GM23338 (cell line): Measurements from ENCODE around the gene KCNQ5. TPM values are rescaled to one million over a fixed set of nuclear protein-coding genes. Genes with fewer than 3 reads are reported as not detected.

ENCODE experiments used
- ATAC-seq: fragments of 200-7000 bp; cut with Tn5 transposase; 3 replicates; pipeline ENCODE4 v1.9.1; 2020
- DNase-seq: peaks from one replicate; pipeline ENCODE4 v3.0.0-alpha.2; 2015; ENCODE audit warnings: low spot score
- H2AFZ ChIP-seq: fragments of 200-600 bp; sonication (generic); 2 replicates; pipeline ENCODE4 v1.8.0; 2016; ENCODE audit warnings: antibody characterized with exemption, mild to moderate bottlenecking, moderate library complexity
- H3F3A ChIP-seq: fragments of 200-600 bp; sonication (generic); replicated peaks from 2 replicates; pipeline ENCODE4 v1.8.0; 2017; ENCODE audit warnings: antibody characterized with exemption, mixed run types, low read depth
- H3K27ac ChIP-seq: fragments of 200-600 bp; sonication (generic); 2 replicates; pipeline ENCODE4 v1.6.1; 2016; ENCODE audit warnings: low read depth
- H3K27me3 ChIP-seq: fragments of 200-600 bp; sonication (generic); 2 replicates; pipeline ENCODE4 v1.8.0; 2016; ENCODE audit warnings: mild to moderate bottlenecking, mixed run types, moderate library complexity; ENCODE audit not compliant: insufficient read depth
- H3K36me3 ChIP-seq: fragments of 200-600 bp; sonication (generic); 2 replicates; pipeline ENCODE4 v1.8.0; 2016; ENCODE audit warnings: mild to moderate bottlenecking; ENCODE audit not compliant: insufficient read depth
- H3K4me1 ChIP-seq: fragments of 200-600 bp; sonication (generic); 2 replicates; pipeline ENCODE4 v1.8.0; 2016; ENCODE audit warnings: mild to moderate bottlenecking, moderate library complexity; ENCODE audit not compliant: insufficient read depth
- H3K4me2 ChIP-seq: fragments of 200-600 bp; sonication (generic); 2 replicates; pipeline ENCODE4 v1.7.1; 2017; ENCODE audit warnings: mixed run types
- H3K4me3 ChIP-seq: fragments of 200-600 bp; sonication (generic); 2 replicates; pipeline ENCODE4 v1.6.1; 2016; ENCODE audit warnings: mixed run types
- H3K79me2 ChIP-seq: fragments of 200-600 bp; sonication (generic); replicated peaks from 2 replicates; pipeline ENCODE4 v1.8.0; 2017; ENCODE audit warnings: mild to moderate bottlenecking; ENCODE audit not compliant: insufficient read depth
- H3K9me2 ChIP-seq: fragments of 200-600 bp; sonication (generic); 2 replicates; pipeline ENCODE4 v1.8.0; 2017; ENCODE audit not compliant: insufficient read depth
- H4K20me1 ChIP-seq: fragments of 200-600 bp; sonication (generic); replicated peaks from 2 replicates; pipeline ENCODE4 v1.8.0; 2017; ENCODE audit warnings: mild to moderate bottlenecking; ENCODE audit not compliant: insufficient read depth
- H3K27ac Mint-ChIP-seq: 2 replicates; pipeline ENCODE4 v1.8.0; 2020; ENCODE audit warnings: inconsistent platforms, mild to moderate bottlenecking, moderate library complexity, mixed read lengths
- H3K27me3 Mint-ChIP-seq: 3 replicates; pipeline ENCODE4 v1.8.0; 2022; ENCODE audit warnings: low read depth, mild to moderate bottlenecking, moderate library complexity, mixed read lengths, inconsistent platforms; ENCODE audit not compliant: insufficient read depth, poor library complexity
- H3K36me3 Mint-ChIP-seq: 3 replicates; pipeline ENCODE4 v1.8.0; 2021; ENCODE audit warnings: low read depth, mild to moderate bottlenecking, inconsistent platforms, moderate library complexity, mixed read lengths
- H3K4me1 Mint-ChIP-seq: 3 replicates; pipeline ENCODE4 v1.8.0; 2020; ENCODE audit warnings: mild to moderate bottlenecking, inconsistent platforms, mixed read lengths
- H3K4me3 Mint-ChIP-seq: 3 replicates; pipeline ENCODE4 v1.8.0; 2021; ENCODE audit warnings: moderate library complexity, mild to moderate bottlenecking, inconsistent platforms, mixed read lengths
- H3K9me3 Mint-ChIP-seq: 3 replicates; pipeline ENCODE4 v1.8.0; 2020; ENCODE audit warnings: moderate library complexity, mild to moderate bottlenecking, inconsistent platforms, mixed read lengths
- EZH2 ChIP-seq: fragments of 200-600 bp; sonication (generic); IDR thresholded peaks from one replicate; pipeline ENCODE4 v1.8.0; 2017; ENCODE audit warnings: antibody characterized with exemption, mild to moderate bottlenecking, low read depth; ENCODE audit not compliant: unreplicated experiment
- EZH2phosphoT487 ChIP-seq: fragments of 200-600 bp; sonication (generic); IDR thresholded peaks from one replicate; pipeline ENCODE4 v1.8.1; 2018; ENCODE audit warnings: antibody characterized with exemption; ENCODE audit not compliant: unreplicated experiment
- JUNB ChIP-seq: IDR thresholded peaks from one replicate; pipeline ENCODE4 v1.6.1; 2016; ENCODE audit warnings: antibody characterized with exemption; ENCODE audit not compliant: unreplicated experiment
- POLR2AphosphoS5 ChIP-seq: IDR thresholded peaks from 2 replicates; pipeline ENCODE4 v1.6.1; 2016; ENCODE audit warnings: antibody characterized with exemption, low read depth
- ZNF114 ChIP-seq: fragments of 250-450 bp; sonication (Bioruptor Pico); IDR thresholded peaks from 2 replicates; pipeline ENCODE4 v1.5.0; 2020; ENCODE audit warnings: mild to moderate bottlenecking, moderate library complexity
- ZNF331 ChIP-seq: fragments of 250-450 bp; sonication (Bioruptor Pico); IDR thresholded peaks from 2 replicates; pipeline ENCODE4 v1.5.0; 2020; ENCODE audit warnings: low read depth, mild to moderate bottlenecking, moderate library complexity
- polyA plus RNA-seq: library from polyadenylated mRNA; unstranded; fragments of >200 nt; fragmentation: Nextera tagmentation; extraction: Ambion mirVana; gene quantifications from 2 replicates; pipeline ENCODE4 v1.2.1, GENCODE V29; 2016
- total RNA-seq: library from RNA; depleted of rRNA; stranded (reverse); fragments of >200 nt; shearing (Covaris generic); gene quantifications from 2 replicates; pipeline ENCODE4 v1.2.3, GENCODE V29; 2014
- TF ChIP-seq, protein P1 (sequence below): IDR thresholded peaks from one replicate; pipeline ENCODE4 v1.6.1; 2018; ENCODE audit warnings: antibody characterized with exemption; ENCODE audit not compliant: unreplicated experiment
- TF ChIP-seq, protein P2 (sequence below): IDR thresholded peaks from 2 replicates; pipeline ENCODE4 v1.6.1; 2016; ENCODE audit warnings: antibody characterized with exemption
- TF ChIP-seq, protein P3 (sequence below): fragments of 250-450 bp; sonication (Bioruptor Pico); IDR thresholded peaks from 2 replicates; pipeline ENCODE4 v1.5.0; 2020; ENCODE audit warnings: mild to moderate bottlenecking, moderate library complexity

The KCNQ5 gene
- total and polyA plus RNA-seq, 2 experiments from 2014 or later = 0.68 to 0.87 TPM

DNA sequence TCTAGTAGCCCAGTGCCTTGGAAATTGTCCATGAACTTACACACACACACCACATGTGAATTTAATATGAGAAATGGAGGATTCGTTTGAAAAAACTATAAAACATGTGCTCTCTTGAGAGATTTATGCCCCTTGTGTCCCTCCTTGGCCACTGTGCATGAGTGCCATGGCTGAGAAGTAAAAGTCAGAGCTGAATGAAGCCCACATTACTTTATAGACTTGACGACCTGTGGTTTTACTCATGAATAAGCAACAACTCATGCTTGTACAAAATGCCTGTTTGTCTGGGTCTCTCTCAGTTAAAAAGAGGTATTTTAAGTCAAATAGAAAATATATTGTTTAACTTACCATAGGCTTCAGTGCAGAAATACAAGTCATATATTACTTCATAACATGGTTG lies 102.7 kb downstream of the KCNQ5 start (continued):
- TF ChIP-seq, protein P1, sequence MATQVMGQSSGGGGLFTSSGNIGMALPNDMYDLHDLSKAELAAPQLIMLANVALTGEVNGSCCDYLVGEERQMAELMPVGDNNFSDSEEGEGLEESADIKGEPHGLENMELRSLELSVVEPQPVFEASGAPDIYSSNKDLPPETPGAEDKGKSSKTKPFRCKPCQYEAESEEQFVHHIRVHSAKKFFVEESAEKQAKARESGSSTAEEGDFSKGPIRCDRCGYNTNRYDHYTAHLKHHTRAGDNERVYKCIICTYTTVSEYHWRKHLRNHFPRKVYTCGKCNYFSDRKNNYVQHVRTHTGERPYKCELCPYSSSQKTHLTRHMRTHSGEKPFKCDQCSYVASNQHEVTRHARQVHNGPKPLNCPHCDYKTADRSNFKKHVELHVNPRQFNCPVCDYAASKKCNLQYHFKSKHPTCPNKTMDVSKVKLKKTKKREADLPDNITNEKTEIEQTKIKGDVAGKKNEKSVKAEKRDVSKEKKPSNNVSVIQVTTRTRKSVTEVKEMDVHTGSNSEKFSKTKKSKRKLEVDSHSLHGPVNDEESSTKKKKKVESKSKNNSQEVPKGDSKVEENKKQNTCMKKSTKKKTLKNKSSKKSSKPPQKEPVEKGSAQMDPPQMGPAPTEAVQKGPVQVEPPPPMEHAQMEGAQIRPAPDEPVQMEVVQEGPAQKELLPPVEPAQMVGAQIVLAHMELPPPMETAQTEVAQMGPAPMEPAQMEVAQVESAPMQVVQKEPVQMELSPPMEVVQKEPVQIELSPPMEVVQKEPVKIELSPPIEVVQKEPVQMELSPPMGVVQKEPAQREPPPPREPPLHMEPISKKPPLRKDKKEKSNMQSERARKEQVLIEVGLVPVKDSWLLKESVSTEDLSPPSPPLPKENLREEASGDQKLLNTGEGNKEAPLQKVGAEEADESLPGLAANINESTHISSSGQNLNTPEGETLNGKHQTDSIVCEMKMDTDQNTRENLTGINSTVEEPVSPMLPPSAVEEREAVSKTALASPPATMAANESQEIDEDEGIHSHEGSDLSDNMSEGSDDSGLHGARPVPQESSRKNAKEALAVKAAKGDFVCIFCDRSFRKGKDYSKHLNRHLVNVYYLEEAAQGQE = no peak

DNA sequence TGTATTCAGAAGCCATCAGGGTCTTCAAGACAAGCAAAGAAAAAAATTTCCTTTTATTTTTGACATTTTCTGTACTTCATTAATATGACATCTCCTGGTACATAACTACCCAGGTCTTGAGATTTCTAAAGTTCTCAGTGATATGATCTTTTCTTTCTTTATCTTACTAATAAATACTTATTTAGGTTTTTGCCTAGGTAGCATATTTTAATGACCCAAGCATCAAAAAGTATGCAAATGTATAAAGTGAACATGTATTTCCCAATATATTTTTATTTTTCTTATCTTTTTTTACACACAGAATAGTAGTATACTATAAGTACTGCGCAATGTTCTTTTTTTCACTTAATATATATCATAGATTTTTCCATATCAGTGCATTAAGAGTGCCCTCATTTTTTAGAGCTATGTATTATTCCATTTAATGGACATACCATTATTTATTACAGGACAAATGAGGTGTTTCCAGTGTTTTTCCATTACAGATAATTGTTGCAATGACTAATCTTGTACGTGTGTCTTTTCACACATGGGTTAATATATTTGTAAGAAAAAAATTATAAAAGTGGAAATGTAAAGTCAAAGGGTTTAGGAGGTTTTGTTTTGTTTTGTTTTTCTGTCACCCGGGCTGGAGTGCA lies 107.0 kb downstream of the KCNQ5 start:
- H3K27ac ChIP-seq = no peak overlapping the region
- DNase-seq = no peak
- no peaks in the 10 kb centered on the region for H3K4me1 ChIP-seq
- Mint-ChIP-seq H3K9me3 (no peaks in the 10 kb centered on the region; the same call in 2 of the 3 replicates), H3K27ac (no peak overlapping the region), H3K36me3 (no peaks in the 10 kb centered on the region), H3K4me3 (no peak overlapping the region), H3K27me3 (peaks cover 2% of the 10 kb centered on the region), H3K4me1 (no peaks in the 10 kb centered on the region)
- H3K9me2 ChIP-seq = no peaks in the 10 kb centered on the region
- no peaks in the 10 kb centered on the region for H3K79me2 ChIP-seq
- H3K4me3 ChIP-seq = no peak overlapping the region
- H3F3A ChIP-seq = no peaks in the 10 kb centered on the region
- H3K27me3 ChIP-seq = no peaks in the 10 kb centered on the region
- TF ChIP-seq POLR2AphosphoS5 = no peak
- TF ChIP-seq, protein P2, sequence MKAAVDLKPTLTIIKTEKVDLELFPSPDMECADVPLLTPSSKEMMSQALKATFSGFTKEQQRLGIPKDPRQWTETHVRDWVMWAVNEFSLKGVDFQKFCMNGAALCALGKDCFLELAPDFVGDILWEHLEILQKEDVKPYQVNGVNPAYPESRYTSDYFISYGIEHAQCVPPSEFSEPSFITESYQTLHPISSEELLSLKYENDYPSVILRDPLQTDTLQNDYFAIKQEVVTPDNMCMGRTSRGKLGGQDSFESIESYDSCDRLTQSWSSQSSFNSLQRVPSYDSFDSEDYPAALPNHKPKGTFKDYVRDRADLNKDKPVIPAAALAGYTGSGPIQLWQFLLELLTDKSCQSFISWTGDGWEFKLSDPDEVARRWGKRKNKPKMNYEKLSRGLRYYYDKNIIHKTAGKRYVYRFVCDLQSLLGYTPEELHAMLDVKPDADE = no peak
- TF ChIP-seq JUNB = no peak
- TF ChIP-seq ZNF114 (CRISPR knock-in tag) = no peak
- no peak for TF ChIP-seq ZNF331 (CRISPR knock-in tag)
- no peaks in the 10 kb centered on the region for H4K20me1 ChIP-seq
- H3K4me2 ChIP-seq = no peak overlapping the region
- ATAC-seq = no peak
- H3K36me3 ChIP-seq = no peaks in the 10 kb centered on the region
- H2AFZ ChIP-seq = no peak overlapping the region

DNA sequence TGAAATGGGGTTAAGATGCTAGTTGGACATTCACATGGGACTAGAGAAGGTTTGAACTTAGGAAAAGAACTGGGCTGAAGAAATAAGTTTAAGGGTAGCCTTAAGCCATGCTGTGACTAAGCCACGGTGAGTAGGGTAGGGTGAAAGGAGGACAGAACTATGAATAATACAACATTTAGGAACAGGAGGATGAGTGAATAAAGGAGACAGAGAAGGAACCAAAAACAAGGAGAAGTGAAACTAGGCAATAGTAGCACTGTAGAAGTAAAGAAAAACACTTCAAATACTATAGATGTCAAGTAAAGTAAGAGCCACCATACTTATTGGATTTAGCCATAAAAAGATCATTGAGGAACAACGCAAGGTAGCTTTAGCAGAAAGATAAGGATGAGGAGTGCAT lies 111.2 kb downstream of the KCNQ5 start:
- ATAC-seq = no peak
- Mint-ChIP-seq H3K9me3 (no peaks in the 10 kb centered on the region), H3K36me3 (no peaks in the 10 kb centered on the region), H3K4me3 (no peak overlapping the region), H3K4me1 (no peaks in the 10 kb centered on the region), H3K27ac (no peak overlapping the region), H3K27me3 (no peaks in the 10 kb centered on the region)
- Histone ChIP-seq H3F3A (no peaks in the 10 kb centered on the region), H2AFZ (no peak overlapping the region), H3K27me3 (no peaks in the 10 kb centered on the region), H3K4me3 (no peak overlapping the region), H3K27ac (no peak overlapping the region), H3K9me2 (no peaks in the 10 kb centered on the region), H3K4me1 (no peaks in the 10 kb centered on the region), H3K4me2 (no peak overlapping the region), H3K79me2 (no peaks in the 10 kb centered on the region), H4K20me1 (no peaks in the 10 kb centered on the region), H3K36me3 (no peaks in the 10 kb centered on the region)
- no peak for DNase-seq
- TF ChIP-seq EZH2phosphoT487 (no peak), EZH2 (no peak), ZNF331 (CRISPR knock-in tag) (no peak)
- TF ChIP-seq, protein P3, sequence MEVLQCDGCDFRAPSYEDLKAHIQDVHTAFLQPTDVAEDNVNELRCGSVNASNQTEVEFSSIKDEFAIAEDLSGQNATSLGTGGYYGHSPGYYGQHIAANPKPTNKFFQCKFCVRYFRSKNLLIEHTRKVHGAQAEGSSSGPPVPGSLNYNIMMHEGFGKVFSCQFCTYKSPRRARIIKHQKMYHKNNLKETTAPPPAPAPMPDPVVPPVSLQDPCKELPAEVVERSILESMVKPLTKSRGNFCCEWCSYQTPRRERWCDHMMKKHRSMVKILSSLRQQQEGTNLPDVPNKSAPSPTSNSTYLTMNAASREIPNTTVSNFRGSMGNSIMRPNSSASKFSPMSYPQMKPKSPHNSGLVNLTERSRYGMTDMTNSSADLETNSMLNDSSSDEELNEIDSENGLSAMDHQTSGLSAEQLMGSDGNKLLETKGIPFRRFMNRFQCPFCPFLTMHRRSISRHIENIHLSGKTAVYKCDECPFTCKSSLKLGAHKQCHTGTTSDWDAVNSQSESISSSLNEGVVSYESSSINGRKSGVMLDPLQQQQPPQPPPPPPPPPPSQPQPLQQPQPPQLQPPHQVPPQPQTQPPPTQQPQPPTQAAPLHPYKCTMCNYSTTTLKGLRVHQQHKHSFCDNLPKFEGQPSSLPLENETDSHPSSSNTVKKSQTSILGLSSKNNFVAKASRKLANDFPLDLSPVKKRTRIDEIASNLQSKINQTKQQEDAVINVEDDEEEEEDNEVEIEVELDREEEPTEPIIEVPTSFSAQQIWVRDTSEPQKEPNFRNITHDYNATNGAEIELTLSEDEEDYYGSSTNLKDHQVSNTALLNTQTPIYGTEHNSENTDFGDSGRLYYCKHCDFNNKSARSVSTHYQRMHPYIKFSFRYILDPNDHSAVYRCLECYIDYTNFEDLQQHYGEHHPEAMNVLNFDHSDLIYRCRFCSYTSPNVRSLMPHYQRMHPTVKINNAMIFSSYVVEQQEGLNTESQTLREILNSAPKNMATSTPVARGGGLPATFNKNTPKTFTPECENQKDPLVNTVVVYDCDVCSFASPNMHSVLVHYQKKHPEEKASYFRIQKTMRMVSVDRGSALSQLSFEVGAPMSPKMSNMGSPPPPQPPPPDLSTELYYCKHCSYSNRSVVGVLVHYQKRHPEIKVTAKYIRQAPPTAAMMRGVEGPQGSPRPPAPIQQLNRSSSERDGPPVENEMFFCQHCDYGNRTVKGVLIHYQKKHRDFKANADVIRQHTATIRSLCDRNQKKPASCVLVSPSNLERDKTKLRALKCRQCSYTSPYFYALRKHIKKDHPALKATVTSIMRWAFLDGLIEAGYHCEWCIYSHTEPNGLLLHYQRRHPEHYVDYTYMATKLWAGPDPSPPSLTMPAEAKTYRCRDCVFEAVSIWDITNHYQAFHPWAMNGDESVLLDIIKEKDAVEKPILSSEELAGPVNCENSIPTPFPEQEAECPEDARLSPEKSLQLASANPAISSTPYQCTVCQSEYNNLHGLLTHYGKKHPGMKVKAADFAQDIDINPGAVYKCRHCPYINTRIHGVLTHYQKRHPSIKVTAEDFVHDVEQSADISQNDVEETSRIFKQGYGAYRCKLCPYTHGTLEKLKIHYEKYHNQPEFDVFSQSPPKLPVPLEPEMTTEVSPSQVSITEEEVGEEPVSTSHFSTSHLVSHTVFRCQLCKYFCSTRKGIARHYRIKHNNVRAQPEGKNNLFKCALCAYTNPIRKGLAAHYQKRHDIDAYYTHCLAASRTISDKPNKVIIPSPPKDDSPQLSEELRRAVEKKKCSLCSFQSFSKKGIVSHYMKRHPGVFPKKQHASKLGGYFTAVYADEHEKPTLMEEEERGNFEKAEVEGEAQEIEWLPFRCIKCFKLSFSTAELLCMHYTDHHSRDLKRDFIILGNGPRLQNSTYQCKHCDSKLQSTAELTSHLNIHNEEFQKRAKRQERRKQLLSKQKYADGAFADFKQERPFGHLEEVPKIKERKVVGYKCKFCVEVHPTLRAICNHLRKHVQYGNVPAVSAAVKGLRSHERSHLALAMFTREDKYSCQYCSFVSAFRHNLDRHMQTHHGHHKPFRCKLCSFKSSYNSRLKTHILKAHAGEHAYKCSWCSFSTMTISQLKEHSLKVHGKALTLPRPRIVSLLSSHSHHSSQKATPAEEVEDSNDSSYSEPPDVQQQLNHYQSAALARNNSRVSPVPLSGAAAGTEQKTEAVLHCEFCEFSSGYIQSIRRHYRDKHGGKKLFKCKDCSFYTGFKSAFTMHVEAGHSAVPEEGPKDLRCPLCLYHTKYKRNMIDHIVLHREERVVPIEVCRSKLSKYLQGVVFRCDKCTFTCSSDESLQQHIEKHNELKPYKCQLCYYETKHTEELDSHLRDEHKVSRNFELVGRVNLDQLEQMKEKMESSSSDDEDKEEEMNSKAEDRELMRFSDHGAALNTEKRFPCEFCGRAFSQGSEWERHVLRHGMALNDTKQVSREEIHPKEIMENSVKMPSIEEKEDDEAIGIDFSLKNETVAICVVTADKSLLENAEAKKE (CRISPR knock-in tag) = no peak
